DLD1 (cell line): Measurements from ENCODE around the gene CHST10.
"Not testable (repeated sequence)": the region's sequence is repeated elsewhere in the genome, so short reads cannot be mapped to it uniquely, and the experiment has no call there.

ENCODE experiments used
- in situ Hi-C: cut with HindIII; loops from 2 replicates; pipeline ENCODE4 v1.10.0; 2017; ENCODE audit warnings: low sequenced_read_pairs

The CHST10 gene

DNA sequence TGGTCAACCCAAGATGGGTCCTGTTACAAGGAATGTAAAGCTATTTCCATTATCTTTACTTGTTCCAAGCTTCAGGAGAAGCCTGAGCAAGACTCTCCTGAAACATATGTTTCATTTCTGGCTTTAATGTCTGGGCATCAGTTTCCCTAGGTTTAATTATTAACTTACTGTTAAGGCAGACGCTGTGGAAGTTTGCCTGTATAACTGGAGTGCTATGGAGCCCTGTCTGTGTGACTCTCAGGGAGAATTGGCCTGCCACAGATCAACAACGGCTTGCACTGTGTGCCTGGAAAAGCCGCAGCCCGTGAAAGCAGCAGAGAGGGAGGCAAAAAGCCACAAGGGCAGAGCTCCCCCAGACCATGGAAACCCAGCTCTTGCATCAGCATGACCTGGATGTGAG is 73.0 kb downstream of the CHST10 start:
- in situ Hi-C loops = no loop called here

DNA sequence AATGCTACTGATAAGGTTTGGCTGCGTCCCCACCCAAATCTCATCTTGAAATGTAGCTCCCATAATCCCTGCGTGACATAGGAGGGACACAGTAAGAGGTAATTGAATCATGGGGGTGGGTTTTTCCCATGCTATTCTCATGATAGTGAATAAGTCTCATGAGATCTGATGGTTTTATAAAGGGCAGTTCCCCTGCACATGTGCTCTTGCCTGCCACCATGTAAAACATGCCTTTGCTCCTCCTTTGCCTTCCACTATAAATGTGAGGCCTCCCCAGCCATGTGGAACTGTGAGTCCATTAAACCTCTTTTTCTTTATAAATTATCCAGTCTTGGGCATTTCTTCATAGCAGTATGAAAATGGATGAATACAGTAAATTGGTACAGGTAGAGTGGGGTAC is 75.0 kb downstream of the CHST10 start:
- in situ Hi-C loops = not testable (repeated sequence)
